B cell (primary cell): ENCODE results near the gene PPFIA2. TPM values are rescaled to one million over a fixed set of nuclear protein-coding genes. Genes with fewer than 3 reads are reported as not detected.

Experiments
- ATAC-seq: fragments of 200-7000 bp; cut with Tn5 transposase; one replicate; pipeline ENCODE4 v1.10.0; 2021; ENCODE audit warnings: low read depth, mild to moderate bottlenecking, moderate number of reproducible peaks, moderate library complexity
- CTCF ChIA-PET: fragments of 350-600 bp; sonication (Branson Sonifier 250); formaldehyde crosslinking; loops from one replicate; lab custom pipeline; 2021; ENCODE audit warnings: antibody characterized with exemption, inconsistent platforms; lab: Charles Lee
- POLR2A ChIA-PET: fragments of 350-600 bp; sonication (Branson Sonifier 250); formaldehyde crosslinking; loops from one replicate; lab custom pipeline; 2021; ENCODE audit warnings: antibody characterized with exemption; lab: Charles Lee
- DNase-seq: peaks from one replicate; pipeline ENCODE4 v3.0.0; 2013
- H2AFZ ChIP-seq: 2 replicates; pipeline ENCODE4 v1.6.1; 2012; ENCODE audit warnings: mild to moderate bottlenecking, low read depth, low read length; ENCODE audit not compliant: insufficient read depth, poor library complexity, severe bottlenecking
- H3K27ac ChIP-seq, 2 donors: 1 replicate in 1 of 2; 2 replicates in 1 of 2; pipeline ENCODE4 v1.5.1; 2012 to 2013; ENCODE audit warnings: low read length in 2 of 2, mild to moderate bottlenecking in 2 of 2, moderate library complexity in 1 of 2
- H3K27me3 ChIP-seq, 4 experiments: fragments of 200-600 bp in 1 of 4; sonication (generic) in 1 of 4; replicated peaks in 1 of 4; 1 replicate in 2 of 4; 2 replicates in 2 of 4; pipeline versions ENCODE4 v1.6.1 to v1.7.0; 2013 to 2016; ENCODE audit warnings: low read length in 3 of 4, mild to moderate bottlenecking in 2 of 4, mixed read lengths in 1 of 4, moderate library complexity in 1 of 4; ENCODE audit not compliant: insufficient read depth in 4 of 4, control insufficient read depth in 3 of 4; ENCODE audit errors: control extremely low read depth in 1 of 4
- H3K36me3 ChIP-seq, 2 experiments: replicated peaks in 1 of 2; 1 replicate in 1 of 2; 2 replicates in 1 of 2; pipeline versions ENCODE4 v1.6.1 to v1.7.1; 2013; ENCODE audit warnings: low read length in 1 of 2; ENCODE audit not compliant: insufficient read depth in 2 of 2, control insufficient read depth in 1 of 2; ENCODE audit errors: control extremely low read depth in 1 of 2, extremely low read depth in 1 of 2
- H3K4me1 ChIP-seq, 2 donors: fragments of 200-600 bp in 1 of 2; sonication (generic) in 1 of 2; 1 replicate in 1 of 2; 2 replicates in 1 of 2; pipeline versions ENCODE4 v1.5.1 to v1.6.1; 2013 to 2017; ENCODE audit warnings: low read length in 2 of 2; ENCODE audit not compliant: control insufficient read depth in 2 of 2, insufficient read depth in 2 of 2
- H3K4me2 ChIP-seq: replicated peaks from 2 replicates; pipeline ENCODE3; 2012; ENCODE audit warnings: mild to moderate bottlenecking, low read depth, low read length; ENCODE audit not compliant: poor library complexity, severe bottlenecking
- H3K4me3 ChIP-seq, 5 experiments: fragments of 200-600 bp in 1 of 5; sonication (generic) in 1 of 5; 1 replicate in 3 of 5; 2 replicates in 2 of 5; pipeline versions ENCODE4 v1.5.1 to v1.7.0; 2011 to 2016; ENCODE audit warnings: low read length in 4 of 5, mild to moderate bottlenecking in 4 of 5, low read depth in 2 of 5, control low read depth in 1 of 5, moderate library complexity in 1 of 5; ENCODE audit not compliant: insufficient read depth in 1 of 5; ENCODE audit errors: control extremely low read depth in 1 of 5, extremely low read depth in 1 of 5
- H3K79me2 ChIP-seq: fragments of 200-600 bp; sonication (generic); one replicate; pipeline ENCODE4 v1.6.0; 2016; ENCODE audit warnings: low read length; ENCODE audit not compliant: control insufficient read depth, insufficient read depth
- H3K9ac ChIP-seq: fragments of 200-600 bp; sonication (generic); 2 replicates; pipeline ENCODE4 v1.6.1; 2017; ENCODE audit warnings: mild to moderate bottlenecking, low read length, moderate library complexity
- H3K9me3 ChIP-seq, 3 donors: one replicate each; pipeline versions ENCODE4 v1.6.1 to v1.7.1; 2013; ENCODE audit warnings: low read length in 2 of 3; ENCODE audit not compliant: control insufficient read depth in 2 of 3, insufficient read depth in 1 of 3; ENCODE audit errors: control extremely low read depth in 1 of 3
- H4K20me1 ChIP-seq: 2 replicates; pipeline ENCODE4 v1.6.0; 2012; ENCODE audit warnings: mild to moderate bottlenecking, low read length; ENCODE audit not compliant: insufficient read depth, control insufficient read depth, poor library complexity, severe bottlenecking
- H3K27ac Mint-ChIP-seq: one replicate; pipeline ENCODE4 v1.8.0; 2021; ENCODE audit warnings: mixed read lengths
- H3K27me3 Mint-ChIP-seq: one replicate; pipeline ENCODE4 v1.8.0; 2021; ENCODE audit warnings: mixed read lengths
- H3K4me1 Mint-ChIP-seq: one replicate; pipeline ENCODE4 v1.8.0; 2021; ENCODE audit warnings: mixed read lengths
- H3K4me3 Mint-ChIP-seq: one replicate; pipeline ENCODE4 v1.8.0; 2021; ENCODE audit warnings: mixed read lengths
- H3K9me3 Mint-ChIP-seq: one replicate; pipeline ENCODE4 v1.8.0; 2022; ENCODE audit warnings: mixed read lengths; ENCODE audit not compliant: insufficient read depth
- EZH2 ChIP-seq: IDR thresholded peaks from 2 replicates; pipeline ENCODE4 v1.6.1; 2012; ENCODE audit warnings: borderline replicate concordance, low read depth, mild to moderate bottlenecking, moderate library complexity, low read length; ENCODE audit not compliant: insufficient read depth, poor library complexity, severe bottlenecking
- WGBS: methylation state at CpG from one replicate; pipeline ENCODE4 v1.1.5; 2013; ENCODE audit warnings: missing lambda C conversion rate; ENCODE audit not compliant: insufficient coverage; 5-methylcytosine and 5-hydroxymethylcytosine counted together
- intact Hi-C: fragments of 100-400 bp; cut with micrococcal nuclease; formaldehyde crosslinking; loops from one replicate; pipeline ENCODE4 v1.10.0; 2022
- polyA plus RNA-seq: library from polyadenylated mRNA; depleted of rRNA; stranded (reverse); fragments of >200 nt; gene quantifications from 2 replicates; pipeline ENCODE4 v1.2.3, GENCODE V29; 2012
- total RNA-seq, 2 donors: library from RNA; stranded (reverse); fragments of 120-200 nt in 1 of 2; gene quantifications; 1 replicate in 1 of 2; 2 replicates in 1 of 2; pipeline versions ENCODE4 v1.2.3 to v1.2.4, GENCODE V29; 2013 to 2022
- TF ChIP-seq, protein P1 (sequence below): fragments of 200-600 bp; IDR thresholded peaks from one replicate; pipeline ENCODE4 v1.8.0; 2022; ENCODE audit warnings: antibody characterized with exemption, mild to moderate bottlenecking

Gene PPFIA2
- total and polyA plus RNA-seq, 2 donors (not counting 1 experiment from before 2014, with no cell fraction given): not detected

- DNase-seq: no peak
- intact Hi-C loops: no loop called here
- Histone ChIP-seq H3K4me3 (no peak overlapping the region), H3K9ac (no peak overlapping the region), H3K27me3 (no peaks in the 10 kb centered on the region), H3K9me3 (peaks cover 0 to 3% (median 0%) of the 10 kb centered on the region in 3 donors), H3K36me3 (no peaks in the 10 kb centered on the region), H3K4me1 (no peaks in the 10 kb centered on the region), H3K4me2 (no peak overlapping the region), H3K27ac (no peak overlapping the region), H4K20me1 (no peaks in the 10 kb centered on the region), H3K79me2 (no peaks in the 10 kb centered on the region), H2AFZ (no peak overlapping the region)
- Mint-ChIP-seq H3K4me3 (no peak overlapping the region), H3K4me1 (no peaks in the 10 kb centered on the region), H3K9me3 (no peaks in the 10 kb centered on the region), H3K27me3 (no peaks in the 10 kb centered on the region), H3K27ac (no peak overlapping the region)
- CTCF ChIA-PET: no interaction called here
- WGBS: 71% methylated on average over 1 of the region's 2 CpGs
- no peak for TF ChIP-seq EZH2
- POLR2A ChIA-PET: no interaction called here
- no peak for ATAC-seq
Observed at GRCh38 chr12:81350309-81350708, 408.8 kb downstream of the PPFIA2 start.

DNA sequence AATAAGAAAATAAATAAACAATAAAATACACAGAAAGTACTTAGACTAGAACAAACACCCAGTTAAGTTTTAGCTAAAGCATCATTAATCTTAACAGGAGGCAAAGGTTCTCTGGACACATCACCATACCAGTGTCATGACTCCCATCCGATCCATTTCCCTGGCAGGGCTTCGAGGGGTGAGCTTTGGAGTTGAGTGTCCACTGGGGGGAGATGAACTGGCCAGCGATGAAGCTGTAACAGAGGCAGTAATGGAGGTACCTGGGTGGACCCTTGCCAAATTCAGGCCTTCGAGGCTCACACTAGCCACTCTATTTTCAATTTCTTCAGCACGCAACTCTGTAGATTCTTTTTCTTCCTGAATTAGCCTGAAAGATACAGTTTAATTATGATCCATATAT is 411.7 kb downstream of the PPFIA2 start:
- Histone ChIP-seq H3K9ac (no peak overlapping the region), H3K9me3 (no peaks in the 10 kb centered on the region), H3K27ac (no peak overlapping the region), H3K4me1 (no peaks in the 10 kb centered on the region), H3K4me2 (no peak overlapping the region), H3K27me3 (no peaks in the 10 kb centered on the region), H4K20me1 (no peaks in the 10 kb centered on the region), H3K36me3 (no peaks in the 10 kb centered on the region), H3K79me2 (no peaks in the 10 kb centered on the region), H3K4me3 (no peak overlapping the region), H2AFZ (no peak overlapping the region)
- H3K4me1 Mint-ChIP-seq: no peaks in the 10 kb centered on the region
- TF ChIP-seq, protein P1, sequence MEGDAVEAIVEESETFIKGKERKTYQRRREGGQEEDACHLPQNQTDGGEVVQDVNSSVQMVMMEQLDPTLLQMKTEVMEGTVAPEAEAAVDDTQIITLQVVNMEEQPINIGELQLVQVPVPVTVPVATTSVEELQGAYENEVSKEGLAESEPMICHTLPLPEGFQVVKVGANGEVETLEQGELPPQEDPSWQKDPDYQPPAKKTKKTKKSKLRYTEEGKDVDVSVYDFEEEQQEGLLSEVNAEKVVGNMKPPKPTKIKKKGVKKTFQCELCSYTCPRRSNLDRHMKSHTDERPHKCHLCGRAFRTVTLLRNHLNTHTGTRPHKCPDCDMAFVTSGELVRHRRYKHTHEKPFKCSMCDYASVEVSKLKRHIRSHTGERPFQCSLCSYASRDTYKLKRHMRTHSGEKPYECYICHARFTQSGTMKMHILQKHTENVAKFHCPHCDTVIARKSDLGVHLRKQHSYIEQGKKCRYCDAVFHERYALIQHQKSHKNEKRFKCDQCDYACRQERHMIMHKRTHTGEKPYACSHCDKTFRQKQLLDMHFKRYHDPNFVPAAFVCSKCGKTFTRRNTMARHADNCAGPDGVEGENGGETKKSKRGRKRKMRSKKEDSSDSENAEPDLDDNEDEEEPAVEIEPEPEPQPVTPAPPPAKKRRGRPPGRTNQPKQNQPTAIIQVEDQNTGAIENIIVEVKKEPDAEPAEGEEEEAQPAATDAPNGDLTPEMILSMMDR: no peak
- no peak for TF ChIP-seq EZH2
- H3K9me3 Mint-ChIP-seq: no peaks in the 10 kb centered on the region
- CTCF ChIA-PET: no interaction called here
- no peak for DNase-seq
- POLR2A ChIA-PET: no interaction called here
- no peak overlapping the region for H3K27ac Mint-ChIP-seq
- H3K27me3 Mint-ChIP-seq: no peaks in the 10 kb centered on the region
- WGBS: no CpG with 5 or more reads among the region's 5 CpGs
- intact Hi-C loops: no loop called here
- no peak for ATAC-seq
- no peak overlapping the region for H3K4me3 Mint-ChIP-seq
